SH-SY5Y (cell line): ENCODE data around the gene CD28.

ENCODE experiments used
- GATA2 ChIP-seq: IDR thresholded peaks from 2 replicates; pipeline ENCODE4 v1.6.1; 2011; ENCODE audit warnings: mild to moderate bottlenecking, low read depth, low read length
- GATA3 ChIP-seq: IDR thresholded peaks from 2 replicates; pipeline ENCODE4 v1.6.1; 2011; ENCODE audit warnings: low read depth, mild to moderate bottlenecking, low read length, moderate library complexity

- TF ChIP-seq GATA2 (no peak), GATA3 (no peak)
Measured at GRCh38 chr2:203693242-203693879, 13.1 kb upstream of the CD28 start.
